Endothelial cell of umbilical vein (primary cell): Measurements from ENCODE around the gene NDUFB10. TPM values are rescaled to one million over a fixed set of nuclear protein-coding genes. Genes with fewer than 3 reads are reported as not detected.

ENCODE experiments used
- BruUV-seq: library from RNA; stranded (reverse); fragments of 400-500 nt; replicated peaks from 2 replicates; lab custom pipeline; 2021; lab: Mats Ljungman, UMichigan
- CTCF ChIA-PET: fragments of 300-600, 350-600 bp; sonication (Branson Sonifier 250); formaldehyde crosslinking; loops from one replicate; lab custom pipeline; 2021; ENCODE audit warnings: antibody characterized with exemption, inconsistent platforms; lab: Charles Lee
- POLR2A ChIA-PET: fragments of 300-600, 350-600 bp; sonication (Branson Sonifier 250); formaldehyde crosslinking; loops from one replicate; lab custom pipeline; 2021; ENCODE audit warnings: antibody characterized with exemption, inconsistent platforms; lab: Charles Lee
- DNase-seq: peaks from one replicate; pipeline ENCODE4 v3.0.0-alpha.2; 2011; ENCODE audit warnings: low read depth, low spot score
- FAIRE-seq: peaks from 2 replicates; lab custom pipeline; 2011; peaks lifted over from hg19 to GRCh38; lab: Jason Lieb, UNC
- H2AFZ ChIP-seq: 2 replicates; pipeline ENCODE4 v1.6.0; 2012; ENCODE audit warnings: low read depth, low read length, control low read depth, inconsistent platforms
- H3K27ac ChIP-seq: 2 replicates; pipeline ENCODE4 v1.5.1; 2011; ENCODE audit warnings: low read depth, mild to moderate bottlenecking, control low read depth, low read length, moderate library complexity; ENCODE audit not compliant: insufficient read depth
- H3K27me3 ChIP-seq, 2 experiments: 2 replicates each; pipeline versions ENCODE4 v1.6.0 to v1.6.1; 2011; ENCODE audit warnings: low read length in 2 of 2, mixed read lengths in 1 of 2; ENCODE audit not compliant: control insufficient read depth in 2 of 2, insufficient read depth in 2 of 2
- H3K36me3 ChIP-seq, 2 experiments: 2 replicates in 1 of 2; 3 replicates in 1 of 2; pipeline ENCODE4 v1.5.1; 2011; ENCODE audit warnings: low read length in 2 of 2, mild to moderate bottlenecking in 1 of 2, moderate library complexity in 1 of 2; ENCODE audit not compliant: control insufficient read depth in 2 of 2, insufficient read depth in 2 of 2; ENCODE audit errors: extremely low read depth in 1 of 2
- H3K4me1 ChIP-seq: 3 replicates; pipeline ENCODE4 v1.5.1; 2011; ENCODE audit warnings: mild to moderate bottlenecking, low read length; ENCODE audit not compliant: control insufficient read depth, insufficient read depth; ENCODE audit errors: extremely low read depth
- H3K4me2 ChIP-seq: 2 replicates; pipeline ENCODE4 v1.6.1; 2011; ENCODE audit warnings: low read length, control low read depth, mixed read lengths; ENCODE audit not compliant: insufficient read depth
- H3K4me3 ChIP-seq, 3 experiments: fragments of 200-600 bp in 1 of 3; sonication (generic), shearing (Covaris generic) in 1 of 3; replicated peaks in 1 of 3; 2 replicates each; pipeline ENCODE4 v1.5.1; 2011 to 2016; ENCODE audit warnings: control low read depth in 3 of 3, low read length in 3 of 3, mild to moderate bottlenecking in 2 of 3, inconsistent platforms in 1 of 3, low read depth in 1 of 3, moderate library complexity in 1 of 3; ENCODE audit not compliant: insufficient read depth in 1 of 3
- H3K79me2 ChIP-seq: 2 replicates; pipeline ENCODE4 v1.6.0; 2012; ENCODE audit warnings: low read length, inconsistent platforms; ENCODE audit not compliant: control insufficient read depth, insufficient read depth
- H3K9ac ChIP-seq: replicated peaks from 2 replicates; pipeline ENCODE3; 2011; ENCODE audit warnings: low read length, control low read depth; ENCODE audit not compliant: insufficient read depth; ENCODE audit errors: extremely low read depth
- H3K9me1 ChIP-seq: replicated peaks from 3 replicates; pipeline ENCODE4 v1.6.0; 2011; ENCODE audit warnings: mild to moderate bottlenecking, low read length; ENCODE audit not compliant: control insufficient read depth, insufficient read depth; ENCODE audit errors: extremely low read depth
- H3K9me3 ChIP-seq: replicated peaks from 2 replicates; pipeline ENCODE4 v1.5.1; 2012; ENCODE audit warnings: low read length, inconsistent platforms; ENCODE audit not compliant: control insufficient read depth, insufficient read depth
- H4K20me1 ChIP-seq: replicated peaks from 2 replicates; pipeline ENCODE3; 2011; ENCODE audit warnings: mild to moderate bottlenecking, low read length; ENCODE audit not compliant: control insufficient read depth, insufficient read depth; ENCODE audit errors: extremely low read depth
- CTCF ChIP-seq, 2 donors: IDR thresholded peaks; 1 replicate in 1 of 2; 2 replicates in 1 of 2; pipeline ENCODE4 v1.5.1; 2011; ENCODE audit warnings: low read length in 2 of 2, mild to moderate bottlenecking in 2 of 2, moderate library complexity in 2 of 2, control low read depth in 1 of 2, inconsistent platforms in 1 of 2, low read depth in 1 of 2; ENCODE audit not compliant: insufficient read depth in 1 of 2; ENCODE audit errors: extremely low read depth in 1 of 2
- EZH2 ChIP-seq: IDR thresholded peaks from 2 replicates; pipeline ENCODE4 v1.6.1; 2012; ENCODE audit warnings: borderline replicate concordance, low read depth, mild to moderate bottlenecking, moderate library complexity, low read length, inconsistent platforms; ENCODE audit not compliant: severe bottlenecking
- FOS ChIP-seq: IDR thresholded peaks from 2 replicates; pipeline ENCODE4 v1.6.1; 2011; ENCODE audit warnings: mild to moderate bottlenecking, low read length, moderate library complexity, borderline replicate concordance; ENCODE audit not compliant: insufficient read depth
- GATA2 ChIP-seq: IDR thresholded peaks from 2 replicates; pipeline ENCODE4 v1.7.0; 2011; ENCODE audit warnings: low read depth, mild to moderate bottlenecking, moderate library complexity, mixed read lengths, low read length; ENCODE audit not compliant: insufficient read length, insufficient read depth
- JUN ChIP-seq: IDR thresholded peaks from 2 replicates; pipeline ENCODE4 v1.6.1; 2011; ENCODE audit warnings: borderline replicate concordance, low read depth; ENCODE audit not compliant: insufficient read length, insufficient read depth
- MAX ChIP-seq: IDR thresholded peaks from 2 replicates; pipeline ENCODE4 v1.6.1; 2011; ENCODE audit not compliant: insufficient read depth, insufficient read length
- MYC ChIP-seq: IDR thresholded peaks from one replicate; pipeline ENCODE4 v1.6.1; 2011; ENCODE audit warnings: mild to moderate bottlenecking, low read depth, low read length
- POLR2A ChIP-seq: IDR thresholded peaks from 2 replicates; pipeline ENCODE4 v1.6.1; 2012; ENCODE audit warnings: low read depth, mild to moderate bottlenecking, control low read depth, low read length
- POLR2AphosphoS5 ChIP-seq: IDR thresholded peaks from 2 replicates; pipeline ENCODE4 v1.6.1; 2012; ENCODE audit warnings: low read depth, mild to moderate bottlenecking, control low read depth, low read length, moderate library complexity; ENCODE audit not compliant: insufficient read depth
- dilution Hi-C: fragments of 300-500 bp; cut with MboI; formaldehyde crosslinking; loops from one replicate; pipeline ENCODE4 v1.15.0; 2019; ENCODE audit warnings: low sequenced_read_pairs; ENCODE audit not compliant: extremely low pct_ligation_motif_present
- intact Hi-C: fragments of 100-400 bp; cut with micrococcal nuclease; formaldehyde crosslinking; loops from one replicate; pipeline ENCODE4 v1.10.0; 2022
- polyA plus RNA-seq, 4 experiments: library from polyadenylated mRNA; depleted of rRNA in 3 of 4; stranded (reverse) in 3 of 4; unstranded in 1 of 4; fragments of >200 nt; gene quantifications; 2 replicates each; pipeline versions ENCODE4 v1.2.1 to v1.2.3, GENCODE V29; 2011 to 2012; ENCODE audit warnings: missing spikeins in 1 of 4
- total RNA-seq: library from RNA; stranded (reverse); gene quantifications from 2 replicates; pipeline ENCODE4 v1.2.3, GENCODE V29; 2021

NDUFB10 gene
- total and polyA plus RNA-seq, 2 donors (not counting 3 experiments of a cell fraction or from before 2014, with no cell fraction given): 124 to 167 TPM

- dilution Hi-C loops: no loop called here
- Histone ChIP-seq H3K9me3 (no peaks in the 10 kb centered on the region), H3K4me1 (peaks cover 4% of the 10 kb centered on the region), H4K20me1 (no peaks in the 10 kb centered on the region), H3K9me1 (no peaks in the 10 kb centered on the region), H3K27ac (no peak overlapping the region), H3K9ac (peak overlapping the region; percentile 76), H2AFZ (no peak overlapping the region), H3K4me3 (peak overlapping the region; percentile 59 to 82 (median 62)), H3K4me2 (peak overlapping the region; percentile 64), H3K36me3 (peaks cover 9 to 28% of the 10 kb centered on the region in 2 experiments), H3K27me3 (no peaks in the 10 kb centered on the region), H3K79me2 (peaks cover 15% of the 10 kb centered on the region)
- intact Hi-C loops: no loop called here
- no peak for DNase-seq
- TF ChIP-seq JUN (no peak), MAX (no peak), EZH2 (no peak), MYC (no peak), POLR2A (no peak), FOS (no peak), GATA2 (no peak), CTCF (IDR thresholded peaks at IDR 0.05; ENCODE audit: extremely low read depth in 1 of 2, insufficient read depth in 1 of 2, low read depth in 1 of 2, low read length in 2 of 2) (no peak), POLR2AphosphoS5 (no peak)
- ChIA-PET POLR2A (interaction anchor here (1.2 kb wide), 1 partner anchor 9 kb away, joined by 3 read pairs; no protein-coding TSS in a partner anchor), CTCF (no interaction called here)
- no TSS peak for BruUV-seq
- FAIRE-seq: no peak
These were observed 13.1 kb downstream of the NDUFB10 start for GRCh38 chr16:1972490-1972877.
